ENCODE measurements around the gene GALNT2. TPM values are rescaled to one million over a fixed set of nuclear protein-coding genes. Genes with fewer than 3 reads are reported as not detected.

The GALNT2 gene
- total RNA-seq, 1 donor from 2014 or later, result 72.2 TPM

DNA sequence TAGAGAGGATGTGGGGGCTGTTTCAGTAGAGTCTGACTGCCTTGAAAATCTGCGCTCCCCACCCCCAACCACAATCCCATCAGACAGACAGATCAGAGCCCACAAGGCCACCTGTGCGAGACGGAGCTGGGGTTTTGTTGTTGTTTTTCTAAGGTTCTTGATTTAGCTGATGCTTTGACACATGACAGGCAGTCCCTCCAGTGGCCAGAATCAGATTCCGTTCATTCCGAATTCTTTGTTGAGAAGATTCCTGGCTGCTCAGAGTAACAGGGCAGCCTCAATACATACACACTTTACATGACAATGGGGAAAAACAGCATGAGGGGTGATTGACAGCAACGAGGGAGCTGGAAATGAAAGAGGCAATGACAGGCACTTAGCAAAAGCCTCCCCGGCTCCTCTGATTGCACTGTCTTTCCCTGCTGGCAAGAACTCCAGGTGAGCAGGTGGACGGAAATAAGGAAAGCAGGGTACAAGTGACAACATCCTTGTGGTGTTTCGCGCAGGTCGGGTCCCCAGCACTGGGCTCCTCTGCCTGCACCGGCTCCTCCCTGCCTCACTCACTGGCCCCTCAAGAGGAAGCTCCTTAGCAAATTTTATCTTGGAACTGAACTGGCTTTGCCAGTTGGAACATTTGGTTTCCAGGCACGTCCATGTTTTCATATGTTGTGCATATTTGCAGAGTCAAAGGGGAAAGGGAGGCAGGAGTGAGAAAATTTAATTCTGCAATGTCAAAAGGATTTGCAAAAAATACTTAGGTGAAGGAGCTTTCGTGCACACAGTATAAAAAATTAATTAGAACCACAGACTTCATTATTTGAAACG, 210.4 kb downstream of the GALNT2 start:
- DNase-seq (ENCODE audit: low spot score), result no peak

DNA sequence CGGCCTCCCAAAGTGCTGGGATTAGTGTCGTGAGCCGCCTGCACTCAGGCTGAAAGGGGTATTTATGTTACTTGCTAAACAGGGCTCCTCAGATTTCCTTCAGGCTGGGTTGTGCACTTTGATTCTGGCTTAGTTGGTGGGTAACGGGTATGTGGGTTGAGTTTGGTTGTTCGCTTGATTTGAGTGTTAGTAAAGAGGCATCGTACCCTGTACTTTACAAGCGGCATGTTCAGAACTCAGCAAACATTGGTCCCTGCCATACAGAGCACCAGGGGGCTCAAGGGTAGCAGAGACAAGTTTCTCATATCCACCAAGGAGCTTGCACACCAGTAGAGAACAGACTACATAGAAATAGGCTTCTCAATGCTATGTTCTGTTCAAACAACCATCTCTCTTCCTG, 211.3 kb downstream of the GALNT2 start:
- no peak for DNase-seq (ENCODE audit: low spot score)

DNA sequence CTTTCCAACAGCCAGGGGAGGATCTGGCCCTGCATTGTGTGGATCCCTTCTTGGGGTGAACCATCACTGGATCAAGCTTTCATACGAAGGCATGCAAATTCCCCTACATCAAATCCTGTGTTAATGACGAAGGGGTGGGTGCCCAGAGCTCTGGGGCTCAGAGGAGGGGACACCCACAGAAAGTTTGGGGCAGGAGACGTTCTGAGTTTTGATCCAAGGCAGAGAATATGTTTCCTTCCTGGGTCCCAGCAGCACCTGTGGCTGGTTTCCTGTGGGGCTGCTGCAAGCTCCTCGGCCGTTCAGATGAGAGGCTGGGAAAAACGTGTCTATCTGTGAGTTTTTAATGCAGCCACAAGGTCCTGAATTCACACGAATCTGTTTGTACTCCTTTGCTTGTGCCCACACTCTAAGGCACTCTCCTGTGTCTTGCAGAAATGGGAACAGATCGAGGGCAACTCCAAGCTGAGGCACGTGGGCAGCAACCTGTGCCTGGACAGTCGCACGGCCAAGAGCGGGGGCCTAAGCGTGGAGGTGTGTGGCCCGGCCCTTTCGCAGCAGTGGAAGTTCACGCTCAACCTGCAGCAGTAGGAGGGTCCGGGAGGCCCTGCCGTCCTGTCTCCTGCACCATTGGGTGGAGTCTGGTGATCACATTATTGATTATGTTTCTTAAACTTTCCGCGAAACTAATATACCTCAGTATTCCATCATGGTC, 212.0 kb downstream of the GALNT2 start:
- DNase-seq (ENCODE audit: low spot score), result no peak

DNA sequence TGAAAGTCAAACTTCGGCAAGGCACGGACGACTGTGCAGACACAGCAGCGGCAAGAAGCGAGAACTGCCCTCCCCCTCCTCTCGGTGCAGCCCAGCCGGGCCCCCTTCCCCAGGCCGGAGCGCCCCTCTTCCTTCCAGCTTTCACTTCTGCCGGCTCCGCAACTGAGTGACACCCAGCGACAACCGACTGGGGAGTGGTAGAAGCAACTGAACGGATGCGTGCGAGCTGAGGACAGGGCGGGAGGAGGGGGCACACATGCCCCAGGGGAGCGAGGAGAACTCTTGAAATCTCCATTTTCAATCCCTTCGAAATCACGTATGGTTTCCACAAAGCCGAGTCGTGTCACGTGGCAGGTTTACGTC, 212.5 kb downstream of the GALNT2 start:
- no peak for DNase-seq (ENCODE audit: low spot score)

DNA sequence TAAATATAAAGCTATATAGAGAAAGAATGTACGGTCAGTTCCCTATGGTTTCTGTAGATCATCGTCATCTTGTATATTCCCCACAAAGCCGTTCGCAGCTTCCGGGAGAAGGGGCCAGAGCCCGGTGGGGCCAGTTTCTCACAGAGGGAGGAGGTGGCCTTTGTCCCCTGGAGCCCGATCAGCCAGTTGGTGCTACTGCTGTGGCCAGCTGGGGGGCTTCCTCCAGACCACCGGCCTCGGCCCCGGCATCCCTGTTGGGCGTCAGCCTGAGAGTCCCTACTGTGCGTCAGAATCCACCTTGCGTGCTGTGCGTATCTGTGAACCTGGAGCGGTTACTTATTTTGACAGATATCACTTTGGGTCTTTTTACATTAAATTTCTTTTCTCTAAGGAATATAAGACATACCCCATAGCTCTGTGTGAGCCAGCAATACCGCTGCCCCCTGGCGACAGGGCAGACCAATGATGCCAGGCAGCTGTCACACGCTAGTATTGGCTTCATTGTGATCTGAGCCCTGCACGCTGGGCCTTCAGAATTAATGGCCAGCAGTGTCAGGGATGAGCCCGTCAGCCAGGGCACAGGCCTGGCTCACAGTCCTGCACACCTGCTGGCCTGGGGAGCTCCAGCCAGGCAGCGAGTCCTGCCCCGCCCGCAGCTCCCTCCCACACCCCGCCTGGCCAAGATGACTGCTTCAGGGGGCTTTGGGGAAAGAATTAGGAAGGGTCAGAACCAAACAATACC, 213.2 kb downstream of the GALNT2 start:
- DNase-seq (ENCODE audit: low spot score), result no peak

DNA sequence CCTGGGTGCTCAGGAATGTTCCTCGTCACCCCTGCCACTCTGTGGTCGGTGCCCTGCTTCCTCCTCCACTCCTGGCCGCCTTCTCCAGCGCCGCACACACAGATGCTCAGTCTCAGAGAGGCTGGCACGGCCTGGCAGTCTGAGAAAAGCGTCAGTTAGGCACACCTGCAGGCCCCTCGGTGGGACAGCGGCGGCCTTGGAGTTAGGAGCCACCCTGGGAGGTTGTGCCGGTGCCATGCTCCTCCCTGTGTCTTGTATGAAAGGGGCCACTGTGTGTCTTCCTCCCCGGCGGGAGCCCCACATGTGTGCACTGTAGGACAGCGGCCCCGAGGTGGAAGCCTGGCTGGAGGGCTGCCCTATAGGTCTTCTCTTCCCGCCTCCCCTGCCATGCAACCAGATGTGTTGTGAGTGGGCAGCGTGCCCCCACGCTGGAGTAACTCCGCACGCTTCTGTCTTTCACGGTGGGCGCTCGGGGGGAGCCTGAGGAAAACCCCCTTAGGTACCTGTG, 213.9 kb downstream of the GALNT2 start:
- no peak for DNase-seq (ENCODE audit: low spot score)

DNA sequence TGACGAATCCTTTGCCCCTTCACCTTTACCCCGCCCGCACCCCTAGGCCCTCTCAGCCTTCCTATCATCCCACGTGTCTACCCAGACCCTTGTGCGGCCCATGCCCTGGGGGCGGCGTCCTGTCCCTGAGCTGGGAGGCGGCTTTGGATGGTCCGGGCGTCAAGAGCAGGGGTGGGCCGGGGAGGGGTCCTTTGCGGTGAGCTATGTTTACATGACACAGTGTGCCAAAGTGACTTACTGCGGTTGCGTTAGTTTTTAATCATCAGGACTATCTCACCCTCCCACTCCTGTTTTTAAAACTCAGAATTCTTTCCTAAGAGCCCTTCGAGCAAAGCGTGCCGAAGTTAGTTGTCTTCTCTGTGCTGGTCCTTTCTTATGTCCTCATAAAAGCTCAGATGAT, 214.5 kb downstream of the GALNT2 start:
- DNase-seq (ENCODE audit: low spot score), result no peak

DNA sequence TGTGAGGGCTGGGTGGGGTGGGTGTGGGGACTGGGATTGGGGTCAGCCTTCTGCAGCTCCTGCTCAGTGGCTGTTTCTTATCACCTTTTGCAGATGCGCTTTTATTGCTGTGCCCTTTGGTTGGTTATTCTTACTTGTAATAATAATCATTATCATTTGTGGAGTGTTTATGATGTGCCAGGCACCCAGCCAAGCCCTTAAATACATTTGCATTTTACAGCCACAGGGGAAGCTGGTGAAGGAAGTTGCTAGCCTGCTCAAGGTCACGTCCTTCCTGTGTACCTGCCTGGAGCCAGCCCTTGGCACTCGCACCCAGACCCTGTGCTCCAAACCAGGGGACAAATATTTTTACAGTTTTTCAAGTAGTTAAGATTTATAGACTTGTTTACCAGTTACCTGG, 215.1 kb downstream of the GALNT2 start:
- DNase-seq (ENCODE audit: low spot score), result no peak

DNA sequence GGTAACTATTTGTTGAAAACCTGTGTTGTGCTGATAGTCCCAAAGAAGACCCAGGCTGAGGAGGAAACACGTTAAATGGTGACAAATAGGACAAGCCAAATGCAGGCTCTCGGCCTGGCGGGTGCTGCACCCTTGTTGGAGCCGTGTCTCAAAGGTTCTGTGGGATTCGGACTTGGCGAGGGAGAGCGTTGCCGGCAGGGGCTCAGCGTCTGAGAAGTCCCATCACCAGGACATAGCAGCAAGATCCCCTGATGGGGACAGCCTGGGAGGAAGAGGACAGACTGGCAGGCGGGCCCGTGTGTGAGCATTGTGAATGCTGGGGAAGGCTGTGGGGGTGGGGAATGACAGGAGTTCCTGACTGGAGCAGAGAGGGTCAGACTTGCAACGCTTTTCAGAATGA, 216.6 kb downstream of the GALNT2 start:
- no peak for DNase-seq (ENCODE audit: low spot score)

DNA sequence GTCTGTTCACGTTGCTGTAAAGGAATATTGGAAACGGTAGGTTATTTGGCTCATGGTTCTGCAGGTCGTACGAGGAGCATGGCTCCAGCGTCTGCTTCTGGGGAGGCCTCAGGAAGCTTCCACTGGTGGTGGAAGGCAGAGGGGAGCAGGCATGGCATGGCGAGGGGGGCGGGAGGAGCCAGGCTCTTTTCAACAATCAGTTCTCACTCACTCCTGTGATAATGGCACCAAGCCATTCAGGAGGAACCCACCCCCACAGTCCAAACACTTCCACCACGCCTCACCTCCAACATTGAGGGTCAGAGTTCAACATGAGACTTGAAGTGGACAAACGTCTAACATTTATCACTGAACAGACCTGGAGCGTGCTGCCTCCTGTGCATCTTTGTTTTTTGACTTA, 217.9 kb downstream of the GALNT2 start:
- DNase-seq (ENCODE audit: low spot score), result no peak

DNA sequence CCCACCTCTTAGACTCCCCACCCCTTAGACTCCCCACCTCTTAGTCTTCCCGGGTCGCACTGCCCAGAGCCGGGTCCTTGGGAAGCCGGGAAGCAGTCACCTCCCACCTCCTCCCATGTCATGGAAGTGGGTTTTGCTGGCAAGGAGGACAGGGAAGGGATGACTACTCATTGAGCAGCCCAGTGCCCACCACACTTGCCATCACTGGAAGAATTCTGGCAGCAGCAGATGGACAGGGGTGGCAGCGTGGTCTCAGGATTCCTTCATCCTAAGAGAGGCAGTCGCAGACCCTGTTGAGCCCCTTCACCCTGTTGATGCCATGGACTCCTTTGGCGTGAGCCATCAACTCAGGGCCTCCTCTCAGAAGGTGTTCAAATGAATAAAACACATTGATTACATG, 218.3 kb downstream of the GALNT2 start:
- DNase-seq (ENCODE audit: low spot score), result no peak

DNA sequence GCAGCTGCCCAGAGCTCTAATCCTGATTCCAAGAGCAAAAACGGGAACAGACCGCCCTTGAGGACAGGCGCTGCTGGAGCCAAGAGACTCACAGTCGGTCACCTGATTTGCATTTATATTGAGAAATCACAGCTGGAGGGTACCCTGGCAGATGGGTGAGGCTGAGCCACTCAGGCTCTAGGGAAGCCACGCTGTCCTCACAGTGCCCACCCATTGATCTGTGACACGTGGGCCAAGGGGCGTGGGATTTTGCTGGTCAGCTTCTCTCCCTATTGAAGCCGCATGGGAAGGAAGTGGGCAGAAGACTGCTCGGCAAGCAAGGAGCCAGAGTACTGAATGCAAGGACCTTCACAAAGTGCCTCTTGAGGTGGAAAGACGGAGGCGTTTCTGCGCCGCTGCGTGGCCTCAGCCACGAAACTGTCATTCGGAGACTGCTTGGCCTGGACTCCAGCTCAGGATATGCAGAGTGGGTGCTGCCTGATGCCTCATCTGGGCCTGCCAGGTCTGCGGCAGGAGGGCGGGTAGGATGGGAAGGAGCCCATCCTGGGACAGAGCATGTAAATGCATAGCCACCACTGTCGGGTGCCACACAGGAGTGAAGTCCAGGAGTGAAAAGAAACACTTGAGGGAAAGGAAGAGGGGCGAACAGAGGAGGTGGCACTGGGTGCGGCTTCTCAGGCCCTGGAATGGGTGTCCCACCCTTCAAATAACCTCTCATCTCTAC, 219.3 kb downstream of the GALNT2 start:
- no peak for DNase-seq (ENCODE audit: low spot score)

DNA sequence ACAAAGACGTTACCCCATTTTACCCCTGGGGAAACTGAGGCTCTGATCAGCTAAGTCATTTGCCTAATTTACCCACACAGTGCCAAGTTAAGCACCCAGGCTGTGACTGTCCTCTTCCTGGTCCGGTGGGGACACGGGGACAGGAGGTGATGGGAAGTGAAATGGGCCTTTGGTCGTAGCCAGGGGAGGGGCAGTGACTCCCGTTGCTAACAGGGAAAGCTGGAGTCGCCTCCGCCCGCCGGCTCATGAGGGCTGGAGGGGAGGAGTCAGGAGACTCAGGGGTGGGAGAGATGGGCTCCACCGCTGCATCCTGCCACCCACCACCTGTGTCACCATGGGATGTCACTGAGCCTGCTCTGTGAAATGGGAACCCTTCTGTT, 219.8 kb downstream of the GALNT2 start:
- DNase-seq (ENCODE audit: low spot score), result no peak

DNA sequence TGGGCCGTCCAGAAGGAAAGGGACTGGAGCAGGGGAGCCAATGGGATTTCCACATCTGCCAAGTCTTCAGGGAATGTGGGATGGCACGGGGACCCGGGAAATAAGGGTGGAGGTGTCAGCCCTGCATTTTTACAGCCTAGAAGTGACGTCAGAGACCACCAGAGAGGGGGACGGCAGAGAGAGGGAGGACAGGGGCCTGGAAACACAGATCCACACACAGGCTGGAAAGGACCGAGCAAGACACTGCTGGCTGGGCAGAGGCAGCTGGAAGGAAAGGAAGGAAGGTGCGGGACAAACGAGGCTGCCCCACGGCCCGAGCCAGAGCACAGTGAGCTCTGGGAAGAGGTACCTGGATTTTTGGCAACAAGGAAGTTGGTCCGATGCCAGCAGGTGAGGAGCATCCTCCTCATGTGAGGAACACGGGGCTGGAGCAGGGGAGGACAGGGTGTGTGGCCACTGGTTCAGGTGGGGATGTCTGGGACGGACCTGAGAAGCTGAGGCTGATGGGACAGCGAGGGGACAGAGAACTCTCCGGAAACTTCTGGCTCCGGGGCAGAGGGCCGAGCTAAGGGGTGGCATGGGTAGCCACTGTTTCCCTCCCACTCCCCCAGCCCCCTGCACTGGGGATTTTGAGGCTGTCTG, 220.8 kb downstream of the GALNT2 start:
- no peak for DNase-seq (ENCODE audit: low spot score)

DNA sequence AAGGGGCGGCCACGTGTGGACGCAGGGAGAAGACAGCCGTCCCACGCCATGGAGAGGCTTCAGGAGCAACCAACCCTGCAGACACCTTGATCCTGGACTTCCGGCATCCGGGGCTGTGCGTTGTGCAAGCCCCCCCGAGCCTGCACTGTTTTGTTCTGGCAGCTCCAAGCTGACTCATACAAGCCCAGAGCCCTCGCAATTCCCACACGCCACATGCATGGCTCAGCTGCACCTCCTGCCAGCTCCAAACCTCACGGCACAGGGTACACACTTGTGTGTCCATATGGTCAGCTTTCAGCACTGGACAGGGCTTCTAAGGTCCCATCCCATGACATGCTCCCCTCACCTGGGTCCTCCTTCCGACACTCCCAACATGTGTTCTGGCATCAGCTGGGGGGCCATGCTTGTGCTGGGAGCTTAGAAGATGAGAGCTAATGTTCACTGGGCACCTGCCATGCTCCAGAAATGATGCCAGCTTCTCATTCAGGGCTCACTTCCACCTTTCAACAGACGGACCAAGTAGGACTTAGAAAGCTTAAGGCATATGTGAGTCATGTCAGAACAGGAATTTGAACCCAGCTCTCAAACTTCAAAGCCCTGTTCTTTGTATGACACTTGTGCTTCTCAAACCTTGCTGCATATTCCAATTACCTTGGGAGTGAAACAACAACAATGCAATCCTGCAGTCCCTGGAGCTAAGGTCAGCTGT, 221.8 kb downstream of the GALNT2 start:
- DNase-seq (ENCODE audit: low spot score), result no peak

DNA sequence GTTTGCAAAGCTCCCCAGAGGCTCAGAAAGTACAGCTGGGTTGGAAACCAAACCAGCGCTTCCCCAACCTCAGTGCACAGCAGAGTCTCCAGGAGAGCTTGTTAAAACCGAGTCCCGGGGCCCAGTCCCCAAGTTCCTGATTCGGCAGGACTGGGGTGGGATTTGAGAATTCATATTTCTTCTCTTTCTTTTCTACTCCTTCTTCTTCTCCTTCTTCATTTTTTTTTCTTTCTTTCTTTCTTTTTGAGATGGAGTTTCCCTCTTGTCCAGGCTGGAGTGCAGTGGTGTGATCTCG, 222.3 kb downstream of the GALNT2 start:
- DNase-seq (ENCODE audit: low spot score), result no peak

DNA sequence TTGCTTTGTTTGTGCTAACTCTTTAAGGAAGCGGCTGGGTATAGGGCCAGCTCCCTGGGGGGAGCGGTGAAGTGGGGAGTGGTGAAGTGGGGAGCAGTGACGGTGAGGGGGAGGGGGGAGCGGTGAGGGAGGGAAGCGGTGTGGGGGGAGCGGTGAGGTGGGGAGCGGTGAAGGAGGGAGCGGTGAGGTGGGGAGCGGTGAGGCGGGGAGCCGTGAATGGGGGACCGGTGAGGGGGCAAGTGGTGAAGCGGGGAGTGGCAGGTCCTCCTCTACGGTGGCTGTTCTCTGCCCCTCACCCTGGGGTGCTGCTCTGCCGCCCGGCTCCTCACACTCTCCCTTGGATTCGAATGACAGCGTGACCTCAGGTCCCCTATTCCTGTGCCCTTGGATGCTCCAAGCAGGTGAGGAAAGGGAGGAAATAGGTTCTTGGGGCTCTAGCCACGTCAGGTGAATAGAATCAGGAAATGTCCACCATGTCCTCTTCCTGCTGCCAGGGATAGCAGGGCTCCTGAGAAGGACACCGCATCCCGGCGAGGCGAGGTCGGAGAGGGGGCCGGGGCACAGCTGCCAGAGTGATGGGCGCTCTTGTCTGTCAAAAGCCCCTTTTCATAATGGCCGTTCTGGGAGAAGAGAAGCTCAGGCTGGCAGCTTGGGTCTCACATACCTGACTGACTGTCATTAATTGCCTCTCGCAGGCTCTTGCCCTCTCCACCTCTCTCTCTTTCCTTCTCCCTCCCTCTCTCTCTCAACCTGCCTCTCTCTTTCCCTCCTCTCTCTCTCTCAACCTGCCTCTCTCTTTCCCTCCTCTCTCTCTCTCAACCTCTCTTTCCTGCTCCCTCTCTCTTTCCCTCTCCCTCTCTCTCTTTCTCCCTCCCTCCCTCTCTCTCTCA, 224.9 kb downstream of the GALNT2 start:
- no peak for DNase-seq (ENCODE audit: low spot score)

DNA sequence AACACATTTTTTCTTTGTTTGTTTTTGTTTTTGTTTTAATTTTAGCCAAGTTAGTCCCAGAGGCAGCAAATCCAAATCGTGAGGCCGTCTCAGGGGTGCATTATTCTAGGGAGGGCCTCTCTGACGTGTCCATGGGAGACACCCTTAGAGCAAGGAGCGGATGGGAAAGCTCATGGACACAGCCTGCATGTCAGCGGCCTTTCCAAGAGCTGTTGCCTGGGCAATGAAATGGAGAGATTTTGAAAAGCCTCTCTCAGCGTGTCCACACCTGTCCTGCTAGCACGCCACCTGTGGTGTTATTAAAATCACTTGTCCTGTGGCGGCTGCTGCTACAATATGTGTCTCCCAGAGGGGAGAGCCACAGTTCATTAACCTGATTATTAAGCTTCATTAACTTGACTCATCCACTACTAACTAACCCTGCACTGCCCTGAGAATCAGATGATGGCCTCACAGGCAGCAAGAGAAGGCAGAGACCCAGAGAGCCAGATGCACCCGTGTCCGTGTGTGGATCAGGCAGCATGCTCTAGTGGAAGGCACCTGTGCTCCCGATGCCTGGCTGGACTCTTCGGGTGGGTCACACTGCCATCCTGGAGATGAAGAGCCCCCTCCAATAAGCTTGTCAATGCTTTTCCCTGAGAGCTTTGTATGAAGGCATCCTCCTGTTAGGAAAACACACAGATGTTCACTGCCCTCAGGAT, 225.8 kb downstream of the GALNT2 start:
- no peak for DNase-seq (ENCODE audit: low spot score)

DNA sequence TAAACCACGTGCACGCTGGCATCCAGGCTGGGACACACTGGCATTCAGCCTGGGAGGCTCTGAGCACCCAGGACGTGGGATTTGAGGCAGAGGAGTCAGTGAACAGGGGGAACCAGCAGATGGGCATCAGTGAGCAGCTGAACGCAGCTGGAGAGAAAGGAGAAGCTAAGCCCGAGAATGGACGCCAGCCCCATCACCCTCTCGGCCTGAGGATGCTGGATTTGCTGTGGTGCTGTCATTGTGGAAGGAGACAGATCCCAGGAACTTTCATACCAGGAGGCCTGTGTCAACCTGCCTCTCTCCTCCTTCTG, 226.3 kb downstream of the GALNT2 start:
- DNase-seq (ENCODE audit: low spot score), result no peak

DNA sequence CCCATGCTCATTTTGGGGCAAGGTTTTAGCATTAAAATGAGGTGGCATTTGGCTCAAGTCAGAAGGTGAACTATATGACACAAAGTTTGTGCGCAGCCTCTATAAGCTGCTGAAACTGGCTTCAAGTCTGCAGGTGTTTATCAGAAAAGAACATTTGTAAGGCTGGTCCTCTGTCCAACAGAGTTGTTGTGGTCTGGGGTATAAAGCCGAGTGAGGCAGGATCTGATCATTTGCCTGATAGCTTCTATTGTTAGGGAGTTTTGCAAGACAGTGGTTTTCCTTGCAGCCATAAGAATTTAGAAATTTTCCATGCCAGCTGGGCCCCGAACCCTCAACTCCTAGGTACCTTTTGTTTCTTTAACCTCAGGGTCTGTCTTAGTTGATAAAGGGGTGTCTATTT, 228.3 kb downstream of the GALNT2 start:
- DNase-seq (ENCODE audit: low spot score), result no peak
